ENCODE results near the gene CSNK1D.

The CSNK1D gene

DNA sequence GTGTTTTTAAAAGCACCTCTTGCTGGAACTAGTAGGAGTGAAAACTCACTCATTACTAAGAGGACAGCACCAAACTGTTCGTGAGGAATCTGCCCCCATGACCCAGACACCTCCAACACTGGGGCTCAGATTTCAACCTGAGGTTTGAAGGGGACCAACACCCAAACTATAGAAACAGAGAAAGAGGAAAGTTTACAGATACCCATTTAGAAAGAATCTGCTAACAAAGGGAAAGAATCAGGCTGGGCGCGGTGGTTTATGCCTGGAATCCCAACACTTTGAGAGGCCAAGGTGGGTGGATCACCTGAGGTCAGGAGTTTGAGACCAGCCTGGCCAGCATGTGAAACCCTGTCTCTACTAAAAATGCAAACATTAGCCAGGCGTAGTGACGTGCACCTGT lies 3.4 kb upstream of the CSNK1D start:
- no peak overlapping the region for H3K4me3 ChIP-seq (ENCODE audit: low read depth, low read length)

DNA sequence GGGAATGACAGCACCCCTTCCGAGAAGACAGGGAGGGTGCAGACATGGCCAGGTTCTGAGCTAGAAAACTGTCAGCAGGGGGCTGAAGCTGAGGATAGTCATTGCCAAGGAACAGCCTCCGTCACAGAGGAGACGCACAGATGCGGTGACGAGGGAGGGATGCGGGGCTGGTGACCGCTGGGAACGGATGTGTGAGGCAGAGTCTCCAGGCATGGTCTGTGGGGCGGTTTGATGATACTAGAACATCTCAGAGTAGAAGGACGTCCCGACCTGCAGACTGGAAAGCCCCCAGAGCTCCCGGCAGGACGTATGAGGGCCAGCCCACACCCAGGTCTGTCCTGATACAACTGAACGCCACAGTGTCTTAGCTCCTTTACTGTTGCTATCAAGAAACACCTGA lies 1.8 kb upstream of the CSNK1D start:
- CTCF ChIA-PET: interaction anchor here (0.9 to 1.2 kb wide), 3 partner anchors 9 to 76 kb away, joined by 4 to 5 read pairs (median 4); no protein-coding TSS in a partner anchor
- no peak overlapping the region for H3K4me3 ChIP-seq (ENCODE audit: low read depth, low read length)
- TF ChIP-seq, protein P1, sequence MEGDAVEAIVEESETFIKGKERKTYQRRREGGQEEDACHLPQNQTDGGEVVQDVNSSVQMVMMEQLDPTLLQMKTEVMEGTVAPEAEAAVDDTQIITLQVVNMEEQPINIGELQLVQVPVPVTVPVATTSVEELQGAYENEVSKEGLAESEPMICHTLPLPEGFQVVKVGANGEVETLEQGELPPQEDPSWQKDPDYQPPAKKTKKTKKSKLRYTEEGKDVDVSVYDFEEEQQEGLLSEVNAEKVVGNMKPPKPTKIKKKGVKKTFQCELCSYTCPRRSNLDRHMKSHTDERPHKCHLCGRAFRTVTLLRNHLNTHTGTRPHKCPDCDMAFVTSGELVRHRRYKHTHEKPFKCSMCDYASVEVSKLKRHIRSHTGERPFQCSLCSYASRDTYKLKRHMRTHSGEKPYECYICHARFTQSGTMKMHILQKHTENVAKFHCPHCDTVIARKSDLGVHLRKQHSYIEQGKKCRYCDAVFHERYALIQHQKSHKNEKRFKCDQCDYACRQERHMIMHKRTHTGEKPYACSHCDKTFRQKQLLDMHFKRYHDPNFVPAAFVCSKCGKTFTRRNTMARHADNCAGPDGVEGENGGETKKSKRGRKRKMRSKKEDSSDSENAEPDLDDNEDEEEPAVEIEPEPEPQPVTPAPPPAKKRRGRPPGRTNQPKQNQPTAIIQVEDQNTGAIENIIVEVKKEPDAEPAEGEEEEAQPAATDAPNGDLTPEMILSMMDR (IDR thresholded peaks at IDR 0.05; ENCODE audit: insufficient read depth, low read length, missing control alignments): no peak
- DNase-seq (ENCODE audit: low read depth, low spot score): no peak
- POLR2A ChIA-PET: no interaction called here

More for the DNA sequence above, 3.4 kb upstream of the CSNK1D start:
- TF ChIP-seq, protein P1 (IDR thresholded peaks at IDR 0.05; ENCODE audit: insufficient read depth, low read length, missing control alignments): no peak
- ChIA-PET CTCF (no interaction called here), POLR2A (no interaction called here)
- no peak for DNase-seq (ENCODE audit: low read depth, low spot score)

DNA sequence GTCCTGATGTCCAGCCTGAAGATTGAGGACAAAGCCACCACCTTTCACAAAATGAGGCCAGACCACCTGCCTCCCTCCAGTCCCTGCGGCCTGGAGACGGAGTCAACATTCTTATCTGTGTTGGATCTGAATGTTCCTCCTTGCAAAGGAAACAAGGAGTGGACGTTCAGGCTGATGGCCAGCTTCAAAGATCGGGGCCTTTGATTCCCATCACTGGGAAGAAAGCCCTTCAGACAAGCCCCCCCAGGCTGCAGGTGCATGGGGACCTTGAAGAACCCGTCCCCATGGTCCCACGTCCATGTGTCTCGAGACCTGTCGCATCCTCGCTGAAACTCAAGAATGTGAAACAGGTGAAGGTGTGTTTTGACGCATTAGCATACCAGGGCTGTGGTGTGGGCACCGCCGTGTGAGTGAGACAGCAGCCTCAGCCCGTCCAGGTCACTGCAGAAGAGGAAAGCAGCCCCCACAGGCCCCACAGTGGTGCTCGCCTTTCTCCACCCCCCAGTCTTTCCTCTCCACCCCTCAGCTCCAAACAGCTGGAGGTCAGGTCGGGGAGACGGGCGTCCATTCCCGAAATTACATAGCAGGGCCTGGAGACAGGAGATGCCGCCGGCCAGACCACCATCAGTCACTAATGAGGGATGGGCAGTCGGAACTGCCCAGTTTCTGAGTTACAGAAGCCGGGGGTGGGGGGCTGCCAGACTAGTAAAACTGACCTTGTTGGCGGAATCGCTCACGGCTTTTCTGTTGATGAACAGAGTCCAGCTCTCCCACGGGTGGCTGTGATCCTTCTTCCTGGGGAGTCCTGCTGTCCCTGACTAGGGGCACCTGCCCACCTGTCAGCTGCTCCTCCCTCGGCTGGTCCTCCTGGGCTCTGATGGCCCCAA lies 877 bp upstream of the CSNK1D start:
- H3K4me3 ChIP-seq (ENCODE audit: low read depth, low read length): peak overlapping the region; percentile 79
- POLR2A ChIA-PET: interaction anchor here (0.7 to 1.3 kb wide), 3 partner anchors 10 to 80 kb away, joined by 3 to 6 read pairs (median 3); no protein-coding TSS in a partner anchor
- no peak for DNase-seq (ENCODE audit: low read depth, low spot score)
- CTCF ChIA-PET: interaction anchor here (1.2 kb wide), 3 partner anchors 9 to 77 kb away, joined by 3 to 5 read pairs (median 4); no protein-coding TSS in a partner anchor
- TF ChIP-seq, protein P1 (IDR thresholded peaks at IDR 0.05; ENCODE audit: insufficient read depth, low read length, missing control alignments): no peak

DNA sequence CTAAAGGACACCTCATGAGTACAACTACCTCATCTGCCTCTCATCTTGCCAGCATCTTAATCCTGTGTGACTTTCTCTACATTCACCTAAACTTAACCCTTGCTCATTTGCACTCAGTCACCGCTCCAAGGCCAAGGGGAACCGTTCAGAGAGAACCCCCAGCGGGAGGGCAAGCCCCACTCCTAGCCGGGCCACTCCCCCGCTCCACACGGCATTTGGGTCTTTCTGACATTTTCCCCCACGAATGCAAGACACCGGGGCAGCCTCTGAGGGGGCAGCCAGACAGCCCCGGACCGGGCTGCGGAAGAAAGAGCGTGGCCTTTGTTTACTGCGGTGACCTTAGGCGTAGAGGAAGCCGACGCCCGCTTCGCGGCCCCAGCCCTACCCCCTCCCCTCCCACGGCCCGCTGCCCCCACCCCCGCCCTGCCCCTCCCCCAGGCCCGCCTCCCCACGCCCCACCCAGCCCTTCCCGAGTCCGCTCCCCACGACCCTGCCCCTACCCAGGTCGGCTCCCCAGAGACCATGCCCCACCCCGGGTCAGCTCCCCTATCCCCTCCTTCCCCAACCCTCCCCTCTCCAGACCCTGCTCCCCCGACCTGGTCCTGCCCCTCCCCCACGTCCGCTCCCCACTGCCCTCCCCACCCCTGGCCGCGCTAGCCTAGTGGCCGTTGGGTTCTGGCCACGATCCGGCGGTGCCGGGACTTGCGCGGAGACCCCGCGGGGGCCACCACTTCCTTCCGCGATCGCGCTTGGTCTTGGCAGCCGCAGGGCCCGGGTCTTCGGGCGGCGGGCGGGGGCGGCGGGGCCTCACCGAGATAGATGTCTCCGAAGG lies 789 bp downstream of the CSNK1D start:
- DNase-seq (ENCODE audit: low read depth, low spot score): no peak
- ChIA-PET CTCF (no interaction called here), POLR2A (interaction anchor here (1.1 to 1.3 kb wide), 3 partner anchors 11 to 44 kb away, joined by 3 to 6 read pairs (median 3); partner anchors contain the start of gene SLC16A3)
- H3K4me3 ChIP-seq (ENCODE audit: low read depth, low read length): peak overlapping the region; percentile 79
- TF ChIP-seq, protein P1 (IDR thresholded peaks at IDR 0.05; ENCODE audit: insufficient read depth, low read length, missing control alignments): no peak

DNA sequence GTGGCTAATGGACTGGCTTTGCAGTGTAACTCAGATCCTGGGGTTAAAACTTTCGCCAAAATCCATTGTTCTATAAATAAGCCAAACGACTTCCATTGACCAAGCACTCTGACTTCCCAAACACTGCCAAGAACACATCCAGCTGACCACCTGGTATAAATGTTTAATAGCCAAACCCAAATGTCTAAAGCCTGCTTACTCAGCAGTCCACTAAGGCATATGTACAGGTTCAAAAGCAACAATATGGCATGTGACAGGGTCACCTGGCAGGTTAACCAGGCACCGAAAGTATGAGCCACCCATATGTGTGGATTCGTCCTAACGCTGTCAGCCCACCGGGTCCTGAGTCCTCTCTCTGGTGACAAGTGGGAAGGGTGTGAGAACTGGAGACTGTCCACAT lies 2.1 kb downstream of the CSNK1D start:
- TF ChIP-seq, protein P1 (IDR thresholded peaks at IDR 0.05; ENCODE audit: insufficient read depth, low read length, missing control alignments): no peak
- H3K4me3 ChIP-seq (ENCODE audit: low read depth, low read length): peak overlapping the region; percentile 79
- no peak for DNase-seq (ENCODE audit: low read depth, low spot score)
- ChIA-PET POLR2A (no interaction called here), CTCF (no interaction called here)

DNA sequence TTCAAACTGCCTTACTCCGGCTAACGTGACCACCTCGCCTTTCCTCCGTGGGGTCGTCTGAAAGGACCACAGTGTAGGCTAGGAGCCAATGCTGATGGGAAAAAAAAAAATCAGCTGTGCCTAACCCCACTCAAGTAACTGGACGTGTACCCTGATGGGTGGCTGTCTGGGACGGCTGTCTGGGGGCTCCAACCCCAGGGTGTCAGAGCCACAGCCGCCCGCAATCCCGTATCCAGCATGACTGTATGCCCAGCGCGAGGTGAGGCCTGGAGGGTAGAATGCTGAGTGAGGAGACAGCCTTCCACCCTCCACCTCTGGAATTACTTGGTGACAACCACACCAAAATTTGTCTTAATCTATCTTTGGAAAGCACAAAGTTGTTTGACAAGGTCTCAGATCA lies 2.8 kb downstream of the CSNK1D start:
- ChIA-PET POLR2A (no interaction called here), CTCF (no interaction called here)

More for the DNA sequence above, 2.8 kb downstream of the CSNK1D start:
- H3K4me3 ChIP-seq (ENCODE audit: low read depth, low read length): no peak overlapping the region; the same call in 1 of the 2 replicates
- TF ChIP-seq, protein P1 (IDR thresholded peaks at IDR 0.05; ENCODE audit: insufficient read depth, low read length, missing control alignments): no peak
- DNase-seq (ENCODE audit: low read depth, low spot score): no peak
